Uterus (tissue), 4 donors: Measurements from ENCODE around the gene AKR7A2. TPM values are rescaled to one million over a fixed set of nuclear protein-coding genes. Genes with fewer than 3 reads are reported as not detected.
A peak's percentile ranks its signal among the peaks of the same experiment; 100 is the strongest.

Experiments
- DNase-seq, 2 donors: peaks; one replicate each; pipeline ENCODE4 v3.0.0-alpha.2; 2019 to 2020
- H3K27ac ChIP-seq, 2 donors: fragments of 200-600 bp; sonication (generic); 1 replicate in 1 of 2; 2 replicates in 1 of 2; pipeline ENCODE4 v1.5.1; 2016 to 2018
- H3K27me3 ChIP-seq, 2 donors: fragments of 200-600 bp; sonication (generic); one replicate each; pipeline ENCODE4 v1.5.1; 2018 to 2019; ENCODE audit warnings: control low read depth in 1 of 2
- H3K36me3 ChIP-seq, 2 donors: fragments of 200-600 bp; sonication (generic); one replicate each; pipeline ENCODE4 v1.5.1; 2019; ENCODE audit warnings: control low read depth in 1 of 2
- H3K4me1 ChIP-seq, 2 donors: fragments of 200-600 bp; sonication (generic); one replicate each; pipeline ENCODE4 v1.5.1; 2018 to 2019; ENCODE audit warnings: control low read depth in 1 of 2
- H3K4me3 ChIP-seq, 2 donors: fragments of 200-600 bp; sonication (generic); 1 replicate in 1 of 2; 2 replicates in 1 of 2; pipeline ENCODE4 v1.5.1; 2018 to 2019; ENCODE audit warnings: mild to moderate bottlenecking in 1 of 2
- H3K9me3 ChIP-seq, 2 donors: fragments of 200-600 bp; sonication (generic); one replicate each; pipeline ENCODE4 v1.5.1; 2019; ENCODE audit warnings: control low read depth in 1 of 2
- CTCF ChIP-seq, 4 experiments: fragments of 200-600 bp in 2 of 4; fragments of 450-650 bp in 2 of 4; sonication (generic) in 2 of 4; IDR thresholded peaks; one replicate each; pipeline ENCODE4 v1.5.1; 2016 to 2019; ENCODE audit warnings: antibody characterized with exemption in 4 of 4, mild to moderate bottlenecking in 2 of 4, moderate library complexity in 1 of 4
- POLR2A ChIP-seq, 2 donors: fragments of 450-650 bp; IDR thresholded peaks; one replicate each; pipeline ENCODE4 v1.6.1; 2016; ENCODE audit warnings: antibody characterized with exemption in 2 of 2, mild to moderate bottlenecking in 1 of 2, moderate library complexity in 1 of 2
- intact Hi-C: fragments of 100-400 bp; cut with DNase I; formaldehyde crosslinking; loops from one replicate; pipeline ENCODE4 v1.15.1; 2023; ENCODE audit warnings: low total_unique reads
- total RNA-seq, 4 donors: library from RNA; depleted of rRNA in 3 of 4; stranded (reverse); fragments of >200 nt in 3 of 4; gene quantifications; one replicate each; pipeline versions ENCODE4 v1.1.0 to v1.2.4, GENCODE V29; 2014 to 2023
- donor health status: DM: yes; HTN: yes; CAD: no.

Gene AKR7A2
- total RNA-seq, 4 donors from 2014 or later: 5.6 to 108 (median 33.6) TPM

GRCh38 chr1:19310720-19311502, 1.0 kb downstream of the AKR7A2 start:
- Histone ChIP-seq H3K27me3 (no peaks in the 10 kb centered on the region), H3K27ac (peak overlapping the region; percentile 54 to 71), H3K36me3 (no peaks in the 10 kb centered on the region), H3K4me3 (peak overlapping the region; percentile 78 to 89), H3K9me3 (no peaks in the 10 kb centered on the region), H3K4me1 (peaks cover 5 to 13% of the 10 kb centered on the region in 2 donors)
- TF ChIP-seq CTCF (IDR thresholded peaks at IDR 0.05) (no peak), POLR2A (IDR thresholded peaks at IDR 0.05) (no peak)
- intact Hi-C loops: no loop called here
- DNase-seq: no peak

GRCh38 chr1:19310061-19310460, 1.9 kb downstream of the AKR7A2 start:
- no peak for DNase-seq
- intact Hi-C loops: no loop called here

GRCh38 chr1:19309123-19309813, 2.7 kb downstream of the AKR7A2 start:
- Histone ChIP-seq H3K4me1 (peaks cover 5 to 13% of the 10 kb centered on the region in 2 donors), H3K9me3 (no peaks in the 10 kb centered on the region), H3K36me3 (no peaks in the 10 kb centered on the region), H3K27ac (no peak overlapping the region), H3K27me3 (no peaks in the 10 kb centered on the region), H3K4me3 (no peak overlapping the region)
- intact Hi-C loops: no loop called here
- no peak for DNase-seq
- TF ChIP-seq POLR2A (IDR thresholded peaks at IDR 0.05): no peak

More at GRCh38 chr1:19310061-19310460, 1.9 kb downstream of the AKR7A2 start:
- TF ChIP-seq POLR2A (IDR thresholded peaks at IDR 0.05): no peak
- H3K4me1 ChIP-seq: peaks cover 5 to 13% of the 10 kb centered on the region in 2 donors
- H3K4me3 ChIP-seq: no peak overlapping the region
- H3K36me3 ChIP-seq: no peaks in the 10 kb centered on the region
- no peak overlapping the region for H3K27ac ChIP-seq
- no peaks in the 10 kb centered on the region for H3K27me3 ChIP-seq
- H3K9me3 ChIP-seq: no peaks in the 10 kb centered on the region

GRCh38 chr1:19308509-19308907, 3.4 kb downstream of the AKR7A2 start:
- TF ChIP-seq CTCF (IDR thresholded peaks at IDR 0.05) (no peak), POLR2A (IDR thresholded peaks at IDR 0.05) (no peak)
- Histone ChIP-seq H3K36me3 (no peaks in the 10 kb centered on the region), H3K4me3 (no peak overlapping the region), H3K27ac (no peak overlapping the region), H3K4me1 (peaks cover 5 to 13% of the 10 kb centered on the region in 2 donors), H3K27me3 (no peaks in the 10 kb centered on the region), H3K9me3 (no peaks in the 10 kb centered on the region)
- DNase-seq: no peak
- intact Hi-C loops: no loop called here

- H3K27ac ChIP-seq: no peak overlapping the region
- intact Hi-C loops: no loop called here
Observed at GRCh38 chr1:19307794-19308508, 4.0 kb downstream of the AKR7A2 start.

More at GRCh38 chr1:19307794-19308508, 4.0 kb downstream of the AKR7A2 start:
- DNase-seq: no peak
- H3K9me3 ChIP-seq: no peaks in the 10 kb centered on the region
- H3K4me3 ChIP-seq: no peak overlapping the region
- TF ChIP-seq CTCF (IDR thresholded peaks at IDR 0.05): no peak
- no peak for TF ChIP-seq POLR2A (IDR thresholded peaks at IDR 0.05)
- peaks cover 0 to 9% of the 10 kb centered on the region in 2 donors for H3K4me1 ChIP-seq
- H3K36me3 ChIP-seq: no peaks in the 10 kb centered on the region
- H3K27me3 ChIP-seq: no peaks in the 10 kb centered on the region
